ENCODE results near the gene ZNFX1.

Gene ZNFX1

GRCh38 chr20:49260218-49260617, 17.6 kb downstream of the ZNFX1 start:
- H3K4me3 ChIP-seq (ENCODE audit: low read depth, low read length), result no peak overlapping the region
- TF ChIP-seq, protein P1, sequence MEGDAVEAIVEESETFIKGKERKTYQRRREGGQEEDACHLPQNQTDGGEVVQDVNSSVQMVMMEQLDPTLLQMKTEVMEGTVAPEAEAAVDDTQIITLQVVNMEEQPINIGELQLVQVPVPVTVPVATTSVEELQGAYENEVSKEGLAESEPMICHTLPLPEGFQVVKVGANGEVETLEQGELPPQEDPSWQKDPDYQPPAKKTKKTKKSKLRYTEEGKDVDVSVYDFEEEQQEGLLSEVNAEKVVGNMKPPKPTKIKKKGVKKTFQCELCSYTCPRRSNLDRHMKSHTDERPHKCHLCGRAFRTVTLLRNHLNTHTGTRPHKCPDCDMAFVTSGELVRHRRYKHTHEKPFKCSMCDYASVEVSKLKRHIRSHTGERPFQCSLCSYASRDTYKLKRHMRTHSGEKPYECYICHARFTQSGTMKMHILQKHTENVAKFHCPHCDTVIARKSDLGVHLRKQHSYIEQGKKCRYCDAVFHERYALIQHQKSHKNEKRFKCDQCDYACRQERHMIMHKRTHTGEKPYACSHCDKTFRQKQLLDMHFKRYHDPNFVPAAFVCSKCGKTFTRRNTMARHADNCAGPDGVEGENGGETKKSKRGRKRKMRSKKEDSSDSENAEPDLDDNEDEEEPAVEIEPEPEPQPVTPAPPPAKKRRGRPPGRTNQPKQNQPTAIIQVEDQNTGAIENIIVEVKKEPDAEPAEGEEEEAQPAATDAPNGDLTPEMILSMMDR (IDR thresholded peaks at IDR 0.05), result no peak
- H3K27ac ChIP-seq, result no peak overlapping the region
- H3K9me3 ChIP-seq (ENCODE audit: control insufficient read depth, low read length), result no peaks in the 10 kb centered on the region
- no peak overlapping the region for H3K4me2 ChIP-seq (ENCODE audit: low read length)
- no peaks in the 10 kb centered on the region for H3K36me3 ChIP-seq (ENCODE audit: control insufficient read depth, insufficient read depth, low read length)
- H2AFZ ChIP-seq, result no peak overlapping the region
- no peaks in the 10 kb centered on the region for H3K4me1 ChIP-seq
- no peaks in the 10 kb centered on the region for H3K27me3 ChIP-seq (ENCODE audit: control insufficient read depth, insufficient read depth, low read length)
- no peak overlapping the region for H3K9ac ChIP-seq
- no peaks in the 10 kb centered on the region for H3K79me2 ChIP-seq

- H3K4me2 ChIP-seq (ENCODE audit: low read length), result no peak overlapping the region
- H2AFZ ChIP-seq, result no peak overlapping the region
- H3K36me3 ChIP-seq (ENCODE audit: control insufficient read depth, insufficient read depth, low read length), result no peaks in the 10 kb centered on the region
- no peaks in the 10 kb centered on the region for H3K9me3 ChIP-seq (ENCODE audit: control insufficient read depth, low read length)
- no peaks in the 10 kb centered on the region for H3K79me2 ChIP-seq
- H3K27me3 ChIP-seq (ENCODE audit: control insufficient read depth, insufficient read depth, low read length), result no peaks in the 10 kb centered on the region
- no peaks in the 10 kb centered on the region for H3K4me1 ChIP-seq
- TF ChIP-seq, protein P1 (IDR thresholded peaks at IDR 0.05), result no peak
- no peak overlapping the region for H3K27ac ChIP-seq
- no peak overlapping the region for H3K9ac ChIP-seq
- H3K4me3 ChIP-seq (ENCODE audit: low read depth, low read length), result no peak overlapping the region
Measured at GRCh38 chr20:49259799-49260198, 18.1 kb downstream of the ZNFX1 start.

DNA sequence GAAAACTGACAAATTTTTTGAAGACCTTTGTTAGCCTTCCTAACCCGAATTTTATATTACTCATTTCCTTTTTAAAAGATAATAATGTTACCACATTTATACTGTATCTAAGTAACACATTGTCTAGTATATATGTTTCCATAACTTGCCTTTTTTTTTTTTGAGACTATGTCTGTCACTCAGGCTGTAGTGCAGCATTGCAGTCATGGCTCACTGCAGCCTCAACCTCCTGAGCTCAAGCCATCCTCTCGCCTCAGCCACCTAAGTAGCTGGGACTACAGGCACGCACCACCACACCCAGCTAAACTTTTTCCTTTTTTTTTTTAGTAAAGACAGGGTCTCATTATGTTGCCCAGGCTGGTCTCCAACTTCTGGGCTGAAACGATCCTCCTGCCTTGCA, 18.6 kb downstream of the ZNFX1 start:
- TF ChIP-seq, protein P1 (IDR thresholded peaks at IDR 0.05), result no peak
- H2AFZ ChIP-seq, result no peak overlapping the region

GRCh38 chr20:49256261-49256660, 21.6 kb downstream of the ZNFX1 start:
- Histone ChIP-seq H3K79me2 (no peaks in the 10 kb centered on the region), H3K4me2 (ENCODE audit: low read length) (no peak overlapping the region), H3K27ac (no peak overlapping the region), H3K9ac (no peak overlapping the region), H3K36me3 (ENCODE audit: control insufficient read depth, insufficient read depth, low read length) (no peaks in the 10 kb centered on the region), H3K4me3 (ENCODE audit: low read depth, low read length) (no peak overlapping the region), H3K9me3 (ENCODE audit: control insufficient read depth, low read length) (no peaks in the 10 kb centered on the region), H3K4me1 (peaks cover 8% of the 10 kb centered on the region), H2AFZ (no peak overlapping the region), H3K27me3 (ENCODE audit: control insufficient read depth, insufficient read depth, low read length) (no peaks in the 10 kb centered on the region)
- TF ChIP-seq, protein P1 (IDR thresholded peaks at IDR 0.05), result no peak

More for the DNA sequence above, 18.6 kb downstream of the ZNFX1 start:
- no peak overlapping the region for H3K4me3 ChIP-seq (ENCODE audit: low read depth, low read length)
- H3K4me1 ChIP-seq, result no peaks in the 10 kb centered on the region
- no peaks in the 10 kb centered on the region for H3K9me3 ChIP-seq (ENCODE audit: control insufficient read depth, low read length)
- H3K27me3 ChIP-seq (ENCODE audit: control insufficient read depth, insufficient read depth, low read length), result no peaks in the 10 kb centered on the region
- H3K4me2 ChIP-seq (ENCODE audit: low read length), result no peak overlapping the region
- H3K9ac ChIP-seq, result no peak overlapping the region
- H3K36me3 ChIP-seq (ENCODE audit: control insufficient read depth, insufficient read depth, low read length), result no peaks in the 10 kb centered on the region
- no peak overlapping the region for H3K27ac ChIP-seq
- H3K79me2 ChIP-seq, result no peaks in the 10 kb centered on the region

DNA sequence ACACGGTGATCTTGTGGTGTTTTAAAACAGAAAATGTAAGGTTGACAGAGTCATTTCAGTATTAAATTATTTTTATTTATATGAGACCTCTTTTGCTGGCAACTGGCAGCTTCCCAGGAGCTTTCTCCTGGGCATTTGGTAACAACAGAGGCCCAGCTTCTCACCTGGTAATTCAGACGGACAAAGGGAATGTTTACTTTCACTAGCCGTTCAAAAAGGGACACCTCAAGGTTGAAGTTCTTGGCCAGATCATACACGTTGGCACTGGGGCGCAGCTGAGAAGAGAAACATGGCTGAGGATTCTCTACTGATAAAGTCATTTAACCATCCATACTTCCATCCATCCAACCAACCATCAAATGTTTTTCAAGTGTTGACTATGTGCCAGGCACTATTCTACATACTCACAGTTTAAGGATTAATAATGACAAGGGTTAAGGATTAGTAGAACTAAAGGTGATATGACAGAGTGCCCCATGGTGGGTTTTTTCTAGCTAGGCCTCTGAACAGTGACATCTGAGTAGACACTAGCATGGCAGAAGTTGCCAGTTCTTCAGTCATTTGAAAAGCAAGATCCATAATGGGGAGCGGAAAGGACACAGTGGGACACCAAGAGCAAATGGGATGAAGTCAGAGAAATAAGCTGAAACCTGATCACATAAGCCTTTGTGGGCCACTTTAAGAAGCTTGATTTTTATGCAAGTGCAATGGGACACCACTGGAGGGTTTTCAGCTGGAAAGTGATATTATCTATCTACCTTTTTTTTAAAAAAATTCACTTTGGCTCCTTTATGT, 25.1 kb downstream of the ZNFX1 start:
- H3K9me3 ChIP-seq (ENCODE audit: control insufficient read depth, low read length), result no peaks in the 10 kb centered on the region
- no peaks in the 10 kb centered on the region for H3K27me3 ChIP-seq (ENCODE audit: control insufficient read depth, insufficient read depth, low read length)
- TF ChIP-seq, protein P1 (IDR thresholded peaks at IDR 0.05), result no peak
- no peaks in the 10 kb centered on the region for H3K36me3 ChIP-seq (ENCODE audit: control insufficient read depth, insufficient read depth, low read length)
- H3K9ac ChIP-seq, result no peak overlapping the region
- peak overlapping the region; percentile 52 for H3K27ac ChIP-seq
- no peak overlapping the region for H3K4me3 ChIP-seq (ENCODE audit: low read depth, low read length)
- H3K4me2 ChIP-seq (ENCODE audit: low read length), result no peak overlapping the region
- H3K79me2 ChIP-seq, result no peaks in the 10 kb centered on the region
- no peak overlapping the region for H2AFZ ChIP-seq
- H3K4me1 ChIP-seq, result peaks cover 8% of the 10 kb centered on the region

All from parathyroid adenoma (tissue), 2 donors.